ENCODE measurements around the gene TBKBP1. TPM values are rescaled to one million over a fixed set of nuclear protein-coding genes. Genes with fewer than 3 reads are reported as not detected.

The TBKBP1 gene
- polyA plus RNA-seq, 3 donors: 0.22 to 7.7 (median 0.45) TPM

DNA sequence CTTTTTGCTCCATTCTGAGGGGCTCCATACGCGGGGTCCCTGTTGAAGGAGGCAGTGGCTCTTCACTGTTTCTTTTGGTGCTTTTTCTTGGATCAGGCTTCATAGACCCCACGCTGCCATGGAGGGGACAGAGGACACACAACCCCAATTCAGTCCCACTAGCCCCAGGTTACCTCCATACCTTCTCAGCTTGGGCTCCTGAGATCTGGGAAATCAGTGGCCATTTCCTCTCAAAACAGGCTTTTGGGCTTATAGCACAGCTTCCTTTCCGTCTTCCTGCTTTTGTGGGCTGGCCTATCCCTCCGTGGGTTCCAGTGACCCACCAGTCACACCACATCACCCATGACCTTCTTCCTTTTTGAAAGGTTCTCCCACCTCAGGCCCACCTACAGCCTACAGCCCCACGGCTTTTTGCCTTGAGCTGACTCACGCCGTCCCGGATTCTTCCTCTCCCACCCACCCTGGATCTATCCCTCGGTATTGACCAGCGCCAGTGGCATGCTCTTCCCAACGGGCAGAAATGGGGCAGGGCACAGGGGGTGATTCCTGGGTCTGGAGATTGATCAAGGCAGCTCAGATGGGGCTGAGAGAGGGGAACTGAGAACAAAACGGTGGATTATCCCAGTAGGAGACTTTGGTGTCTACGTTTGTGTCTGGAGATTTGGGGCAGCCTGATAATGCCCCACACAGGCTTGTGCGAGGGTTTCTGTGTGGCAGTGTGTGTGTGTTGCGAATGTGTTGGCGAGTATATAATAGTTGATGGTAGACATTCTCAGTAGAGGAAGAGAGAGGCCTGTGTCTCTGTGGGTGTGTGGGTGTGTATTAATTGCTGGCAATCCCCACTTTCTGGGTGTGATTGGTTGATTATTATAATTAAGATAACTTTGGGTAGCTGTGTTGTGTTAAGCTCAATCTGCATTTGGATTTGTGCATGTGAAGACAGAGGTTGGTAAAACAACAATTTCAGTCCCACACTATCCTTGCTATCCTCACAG, 42.8 kb downstream of the TBKBP1 start:
- peaks cover 2 to 7% of the 10 kb centered on the region in 2 donors for H3K36me3 Mint-ChIP-seq

More for the DNA sequence above, 42.8 kb downstream of the TBKBP1 start:
- H3K79me2 ChIP-seq (ENCODE audit: insufficient read depth, low read length): no peaks in the 10 kb centered on the region
- Mint-ChIP-seq H3K27me3 (ENCODE audit: low read depth in 3 of 3) (peaks cover 39 to 50% (median 41%) of the 10 kb centered on the region in 3 donors), H3K4me1 (peaks cover 12% of the 10 kb centered on the region), H3K4me3 (peak overlapping the region in 1 of 2 donors; percentile 42), H3K27ac (no peak overlapping the region), H3K9me3 (peaks cover 0 to 16% (median 3%) of the 10 kb centered on the region in 7 donors)
- no peak overlapping the region for H3K4me3 ChIP-seq (replicated peaks in 1 of 3; ENCODE audit: low read depth in 2 of 3, low read length in 3 of 3)
- peaks cover 15 to 33% of the 10 kb centered on the region in 2 donors for H3K27me3 ChIP-seq (ENCODE audit: control insufficient read depth in 2 of 2, insufficient read depth in 2 of 2, low read length in 2 of 2)
- H2AFZ ChIP-seq (ENCODE audit: insufficient read depth, low read depth, low read length, poor library complexity, severe bottlenecking): no peak overlapping the region
- intact Hi-C loops (cut with micrococcal nuclease): no loop called here
- no peak overlapping the region for H3K27ac ChIP-seq (ENCODE audit: low read depth in 1 of 2, low read length in 2 of 2)
- TF ChIP-seq CTCF (IDR thresholded peaks at IDR 0.05): no peak
- H3K36me3 ChIP-seq (replicated peaks in 1 of 2; ENCODE audit: control insufficient read depth in 1 of 2, insufficient read depth in 2 of 2, low read length in 2 of 2): no peaks in the 10 kb centered on the region
- no peaks in the 10 kb centered on the region for H4K20me1 ChIP-seq (ENCODE audit: insufficient read depth, low read length)
- H3K9me3 ChIP-seq (replicated peaks in 1 of 2; ENCODE audit: control insufficient read depth in 1 of 2, insufficient read depth in 1 of 2, low read length in 2 of 2): peaks cover 0 to 10% of the 10 kb centered on the region in 2 donors
- WGBS (ENCODE audit: insufficient coverage): 81% methylated on average over 9 of the region's 17 CpGs
- no peak overlapping the region for H3K9ac ChIP-seq (ENCODE audit: insufficient read depth, low read length, poor library complexity, severe bottlenecking)
- no peak for DNase-seq
- no peak overlapping the region for H3K4me2 ChIP-seq (replicated peaks; ENCODE audit: extremely low read depth, low read length, poor library complexity, severe bottlenecking)
- H3K4me1 ChIP-seq (ENCODE audit: control insufficient read depth in 1 of 2, insufficient read depth in 2 of 2, low read length in 2 of 2): peaks cover 5 to 13% of the 10 kb centered on the region in 2 donors
